Measurements from ENCODE around the gene TOM1L1.

TOM1L1 gene

GRCh38 chr17:54967621-54968261, 67.1 kb downstream of the TOM1L1 start:
- DNase-seq (ENCODE audit: insufficient read length, low spot score), result peak; percentile 10
- FAIRE-seq, result peak; percentile 16
- TF ChIP-seq PAX5 (IDR thresholded peaks at IDR 0.05; ENCODE audit: insufficient read depth, low read length, severe bottlenecking), result no peak
- no peak for TF ChIP-seq POU2F2 (IDR thresholded peaks at IDR 0.05; ENCODE audit: low read depth, low read length)
- TF ChIP-seq TAF1 (IDR thresholded peaks at IDR 0.05; ENCODE audit: low read depth, low read length), result no peak
- TF ChIP-seq POLR2AphosphoS5 (IDR thresholded peaks at IDR 0.05; ENCODE audit: low read depth, low read length), result no peak
- no peak for TF ChIP-seq POLR2A (IDR thresholded peaks at IDR 0.05; ENCODE audit: low read depth, low read length)
- no peak for TF ChIP-seq SPI1 (IDR thresholded peaks at IDR 0.05; ENCODE audit: low read depth, low read length)

GRCh38 chr17:54968262-54968987, 67.8 kb downstream of the TOM1L1 start, which contains the start of the genes COX11 and STXBP4:
Gene COX11 (minus strand): TSS chr17:54968654. CDS start chr17:54968646, 8 bp downstream.
Gene STXBP4 (plus strand): TSS chr17:54968765. CDS start chr17:54986220, 17,455 bp downstream.
- no peak for TF ChIP-seq SPI1 (IDR thresholded peaks at IDR 0.05; ENCODE audit: low read depth, low read length)
- no peak for TF ChIP-seq PAX5 (IDR thresholded peaks at IDR 0.05; ENCODE audit: insufficient read depth, low read length, severe bottlenecking)
- TF ChIP-seq POLR2AphosphoS5 (IDR thresholded peaks at IDR 0.05; ENCODE audit: low read depth, low read length), result peak; percentile 94
- TF ChIP-seq POU2F2 (IDR thresholded peaks at IDR 0.05; ENCODE audit: low read depth, low read length), result peak; percentile 85
- TF ChIP-seq TAF1 (IDR thresholded peaks at IDR 0.05; ENCODE audit: low read depth, low read length), result peak; percentile 73
- TF ChIP-seq POLR2A (IDR thresholded peaks at IDR 0.05; ENCODE audit: low read depth, low read length), result peak; percentile 96
- FAIRE-seq (peak; percentile 92), DNase-seq (ENCODE audit: insufficient read length, low spot score) (peak; percentile 77)

- DNase-seq (ENCODE audit: insufficient read length, low spot score) (peak; percentile 11), FAIRE-seq (no peak)
- TF ChIP-seq TAF1 (IDR thresholded peaks at IDR 0.05; ENCODE audit: low read depth, low read length) (no peak), POLR2AphosphoS5 (IDR thresholded peaks at IDR 0.05; ENCODE audit: low read depth, low read length) (no peak), PAX5 (IDR thresholded peaks at IDR 0.05; ENCODE audit: insufficient read depth, low read length, severe bottlenecking) (no peak), POLR2A (IDR thresholded peaks at IDR 0.05; ENCODE audit: low read depth, low read length) (no peak), POU2F2 (IDR thresholded peaks at IDR 0.05; ENCODE audit: low read depth, low read length) (no peak), SPI1 (IDR thresholded peaks at IDR 0.05; ENCODE audit: low read depth, low read length) (no peak)
Observed at GRCh38 chr17:54968988-54969332, 68.3 kb downstream of the TOM1L1 start.

- FAIRE-seq, result no peak
Observed at GRCh38 chr17:54969658-54970572, 69.3 kb downstream of the TOM1L1 start.

GRCh38 chr17:54971147-54971546, 70.5 kb downstream of the TOM1L1 start:
- DNase-seq (ENCODE audit: insufficient read length, low spot score), result no peak
- TF ChIP-seq POLR2AphosphoS5 (IDR thresholded peaks at IDR 0.05; ENCODE audit: low read depth, low read length), result no peak
- no peak for TF ChIP-seq PAX5 (IDR thresholded peaks at IDR 0.05; ENCODE audit: insufficient read depth, low read length, severe bottlenecking)
- no peak for TF ChIP-seq TAF1 (IDR thresholded peaks at IDR 0.05; ENCODE audit: low read depth, low read length)
- TF ChIP-seq POLR2A (IDR thresholded peaks at IDR 0.05; ENCODE audit: low read depth, low read length), result no peak
- TF ChIP-seq SPI1 (IDR thresholded peaks at IDR 0.05; ENCODE audit: low read depth, low read length), result no peak
- TF ChIP-seq POU2F2 (IDR thresholded peaks at IDR 0.05; ENCODE audit: low read depth, low read length), result no peak
- FAIRE-seq, result no peak

More at GRCh38 chr17:54969658-54970572, 69.3 kb downstream of the TOM1L1 start:
- no peak for TF ChIP-seq POU2F2 (IDR thresholded peaks at IDR 0.05; ENCODE audit: low read depth, low read length)
- TF ChIP-seq TAF1 (IDR thresholded peaks at IDR 0.05; ENCODE audit: low read depth, low read length), result no peak
- no peak for TF ChIP-seq POLR2AphosphoS5 (IDR thresholded peaks at IDR 0.05; ENCODE audit: low read depth, low read length)
- TF ChIP-seq PAX5 (IDR thresholded peaks at IDR 0.05; ENCODE audit: insufficient read depth, low read length, severe bottlenecking), result no peak
- TF ChIP-seq SPI1 (IDR thresholded peaks at IDR 0.05; ENCODE audit: low read depth, low read length), result no peak
- TF ChIP-seq POLR2A (IDR thresholded peaks at IDR 0.05; ENCODE audit: low read depth, low read length), result no peak
- no peak for DNase-seq (ENCODE audit: insufficient read length, low spot score)

- DNase-seq (ENCODE audit: insufficient read length, low spot score) (no peak), FAIRE-seq (no peak)
- TF ChIP-seq POLR2A (IDR thresholded peaks at IDR 0.05; ENCODE audit: low read depth, low read length), result no peak
Observed at GRCh38 chr17:54971901-54972300, 71.2 kb downstream of the TOM1L1 start.

GRCh38 chr17:54972406-54973138, 71.9 kb downstream of the TOM1L1 start:
- no peak for FAIRE-seq
- TF ChIP-seq TAF1 (IDR thresholded peaks at IDR 0.05; ENCODE audit: low read depth, low read length) (no peak), PAX5 (IDR thresholded peaks at IDR 0.05; ENCODE audit: insufficient read depth, low read length, severe bottlenecking) (no peak), POLR2AphosphoS5 (IDR thresholded peaks at IDR 0.05; ENCODE audit: low read depth, low read length) (no peak), POU2F2 (IDR thresholded peaks at IDR 0.05; ENCODE audit: low read depth, low read length) (no peak), POLR2A (IDR thresholded peaks at IDR 0.05; ENCODE audit: low read depth, low read length) (no peak), SPI1 (IDR thresholded peaks at IDR 0.05; ENCODE audit: low read depth, low read length) (peak; percentile 31; the same call in 1 of the 2 replicates)
- DNase-seq (ENCODE audit: insufficient read length, low spot score), result no peak

- no peak for FAIRE-seq
- no peak for DNase-seq (ENCODE audit: insufficient read length, low spot score)
- TF ChIP-seq PAX5 (IDR thresholded peaks at IDR 0.05; ENCODE audit: insufficient read depth, low read length, severe bottlenecking) (no peak), POLR2A (IDR thresholded peaks at IDR 0.05; ENCODE audit: low read depth, low read length) (no peak), POU2F2 (IDR thresholded peaks at IDR 0.05; ENCODE audit: low read depth, low read length) (no peak), POLR2AphosphoS5 (IDR thresholded peaks at IDR 0.05; ENCODE audit: low read depth, low read length) (no peak), TAF1 (IDR thresholded peaks at IDR 0.05; ENCODE audit: low read depth, low read length) (no peak), SPI1 (IDR thresholded peaks at IDR 0.05; ENCODE audit: low read depth, low read length) (no peak)
Observed at GRCh38 chr17:54974759-54975158, 74.1 kb downstream of the TOM1L1 start.

Measured in GM12891 (cell line).